AG09319 (cell line): Measurements from ENCODE around the gene DOCK4.

ENCODE experiments used
- DNase-seq: peaks from one replicate; pipeline ENCODE4 v3.0.0-alpha.2; 2010; ENCODE audit warnings: low read depth; ENCODE audit errors: extremely low read depth
- TF ChIP-seq, protein P1 (sequence below): IDR thresholded peaks from 2 replicates; pipeline ENCODE4 v1.5.1; 2011; ENCODE audit warnings: low read depth, mild to moderate bottlenecking, inconsistent platforms, low read length, moderate library complexity

DOCK4 gene

DNA sequence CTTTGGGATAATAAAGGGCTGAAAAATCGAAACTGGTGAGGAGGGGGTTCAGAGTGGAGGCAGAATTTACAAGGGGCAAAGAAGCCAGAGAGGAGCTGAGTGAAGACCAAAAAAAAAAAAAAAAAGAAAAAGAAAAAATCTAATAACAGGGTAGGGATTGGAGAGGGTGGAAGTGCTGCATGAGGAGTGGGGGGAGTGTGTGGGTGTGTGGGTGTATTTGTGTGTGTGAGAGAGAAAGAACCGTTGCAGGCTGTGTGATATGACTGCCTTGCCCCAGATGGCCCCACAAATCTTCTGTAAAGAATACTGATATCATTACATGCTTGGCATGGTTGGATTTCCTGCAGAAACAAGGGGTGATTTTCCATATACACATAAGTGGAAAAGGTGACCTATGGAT lies 436.1 kb downstream of the DOCK4 start:
- DNase-seq, result no peak
- TF ChIP-seq, protein P1, sequence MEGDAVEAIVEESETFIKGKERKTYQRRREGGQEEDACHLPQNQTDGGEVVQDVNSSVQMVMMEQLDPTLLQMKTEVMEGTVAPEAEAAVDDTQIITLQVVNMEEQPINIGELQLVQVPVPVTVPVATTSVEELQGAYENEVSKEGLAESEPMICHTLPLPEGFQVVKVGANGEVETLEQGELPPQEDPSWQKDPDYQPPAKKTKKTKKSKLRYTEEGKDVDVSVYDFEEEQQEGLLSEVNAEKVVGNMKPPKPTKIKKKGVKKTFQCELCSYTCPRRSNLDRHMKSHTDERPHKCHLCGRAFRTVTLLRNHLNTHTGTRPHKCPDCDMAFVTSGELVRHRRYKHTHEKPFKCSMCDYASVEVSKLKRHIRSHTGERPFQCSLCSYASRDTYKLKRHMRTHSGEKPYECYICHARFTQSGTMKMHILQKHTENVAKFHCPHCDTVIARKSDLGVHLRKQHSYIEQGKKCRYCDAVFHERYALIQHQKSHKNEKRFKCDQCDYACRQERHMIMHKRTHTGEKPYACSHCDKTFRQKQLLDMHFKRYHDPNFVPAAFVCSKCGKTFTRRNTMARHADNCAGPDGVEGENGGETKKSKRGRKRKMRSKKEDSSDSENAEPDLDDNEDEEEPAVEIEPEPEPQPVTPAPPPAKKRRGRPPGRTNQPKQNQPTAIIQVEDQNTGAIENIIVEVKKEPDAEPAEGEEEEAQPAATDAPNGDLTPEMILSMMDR, result no peak

DNA sequence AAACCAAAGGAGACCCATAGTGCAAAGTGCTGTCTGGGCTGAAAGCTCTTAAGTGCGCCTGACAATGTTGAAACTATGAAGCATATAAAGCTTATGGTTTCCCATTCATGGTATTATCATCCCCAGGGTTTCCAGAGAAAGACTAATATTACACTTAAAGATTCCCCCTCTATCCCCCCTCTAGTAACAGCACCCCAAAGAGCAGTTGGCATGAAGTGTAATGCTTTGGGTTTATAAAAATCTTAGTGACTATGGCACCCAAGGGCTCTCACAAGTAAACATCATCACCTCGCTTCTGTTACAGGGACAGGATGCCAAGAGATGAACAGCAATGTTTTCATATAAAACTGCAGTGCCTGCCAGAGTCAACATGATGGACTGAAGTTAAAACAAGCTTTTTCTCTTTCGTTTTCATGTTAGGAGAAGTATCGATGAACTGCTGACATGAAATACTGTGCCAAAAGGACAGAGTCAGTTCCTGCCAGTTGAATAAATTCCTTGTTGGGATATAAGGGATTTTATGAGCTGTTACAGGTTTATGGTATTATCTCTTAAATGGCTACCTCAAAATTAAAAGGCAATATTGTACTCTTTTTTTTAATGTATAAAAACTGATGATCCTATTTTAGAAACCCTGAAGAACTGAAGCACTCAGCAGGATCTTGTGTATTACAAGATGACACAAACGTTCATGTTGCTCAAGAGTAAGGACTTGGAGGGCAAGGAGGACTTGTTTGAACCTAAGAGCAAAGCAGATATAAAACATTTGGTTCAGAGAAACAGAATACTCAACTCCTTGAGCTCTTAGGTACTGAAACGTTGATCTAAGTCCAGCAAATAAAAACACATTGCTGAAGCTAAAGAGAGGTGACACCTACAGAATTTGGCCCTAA lies 440.2 kb downstream of the DOCK4 start:
- no peak for DNase-seq
- TF ChIP-seq, protein P1, result no peak

DNA sequence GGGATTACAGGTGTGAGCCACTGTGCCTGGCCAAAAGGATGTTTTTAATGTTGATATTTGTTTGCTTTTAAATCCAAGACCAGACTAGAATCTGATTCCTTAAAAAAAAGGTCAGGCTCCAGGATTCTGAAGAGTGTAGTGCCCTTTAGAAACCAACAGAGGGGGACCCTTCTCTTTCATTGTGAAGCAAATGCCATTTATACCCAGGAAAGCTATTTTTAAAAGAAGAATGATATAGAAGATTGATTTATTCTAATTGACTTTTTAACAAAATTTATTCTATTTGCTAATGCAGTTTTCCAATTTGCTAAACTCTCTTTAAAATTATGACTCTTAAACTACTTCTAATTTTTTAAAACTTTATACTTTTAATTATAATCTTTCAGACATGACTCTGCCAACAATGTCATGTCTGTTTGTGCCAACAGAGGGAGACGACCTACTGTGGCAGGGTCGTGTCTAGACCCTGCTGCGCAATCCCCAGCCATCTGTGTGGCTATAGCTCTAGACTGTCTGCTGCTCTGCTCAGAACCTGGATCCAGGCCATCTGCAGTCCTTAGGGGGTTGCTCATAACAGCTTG lies 442.9 kb downstream of the DOCK4 start:
- peak; percentile 29 for DNase-seq

GRCh38 chr7:111762799-111763198 lies 443.4 kb downstream of the DOCK4 start:
- TF ChIP-seq, protein P1, result no peak
- DNase-seq, result no peak

More for the DNA sequence above, 442.9 kb downstream of the DOCK4 start:
- TF ChIP-seq, protein P1, result peak; percentile 71

DNA sequence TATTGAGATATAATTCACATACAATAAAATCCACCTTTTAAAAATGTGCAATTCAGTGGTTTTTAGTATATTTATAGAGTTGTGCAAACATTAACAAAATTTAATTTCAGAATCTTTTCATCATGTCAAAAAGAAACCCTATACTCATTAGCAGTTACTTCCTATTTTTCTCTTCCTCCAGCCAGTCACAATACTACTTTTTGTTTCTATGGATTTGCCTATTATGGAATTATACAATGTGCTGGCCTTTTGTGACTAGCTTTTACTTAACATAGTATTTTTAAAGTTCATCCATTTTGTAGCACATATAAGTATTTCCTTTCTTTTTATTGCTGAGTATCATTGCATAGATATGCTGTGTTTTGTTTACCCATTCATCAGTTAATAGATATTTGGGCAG lies 444.0 kb downstream of the DOCK4 start:
- TF ChIP-seq, protein P1, result no peak
- no peak for DNase-seq

GRCh38 chr7:111760043-111760442 lies 446.2 kb downstream of the DOCK4 start:
- TF ChIP-seq, protein P1, result no peak
- no peak for DNase-seq

DNA sequence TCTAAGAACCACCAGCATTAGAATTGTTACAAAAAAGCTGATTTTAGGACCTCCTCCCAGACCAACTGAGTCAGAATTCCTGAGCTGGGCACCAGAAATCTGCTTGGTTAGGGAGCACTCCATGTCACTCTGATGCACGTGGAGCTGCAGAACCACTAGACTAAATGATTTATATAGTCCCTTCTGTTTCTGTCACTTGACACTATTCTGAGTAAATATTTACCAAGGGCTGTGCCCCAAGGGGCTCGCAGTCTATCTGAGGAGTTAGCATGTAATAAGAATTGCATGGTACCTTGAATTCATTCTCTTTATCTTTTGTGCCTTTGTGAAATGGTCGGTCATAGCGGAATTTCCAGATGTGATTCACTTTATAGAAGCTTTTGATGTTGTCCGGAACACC lies 447.9 kb downstream of the DOCK4 start:
- TF ChIP-seq, protein P1, result no peak
- DNase-seq, result no peak
